Measurements from ENCODE around the gene LRRC27. TPM values are rescaled to one million over a fixed set of nuclear protein-coding genes. Genes with fewer than 3 reads are reported as not detected.

LRRC27 gene
- polyA plus RNA-seq, 2 of the 4 experiments (the other 2 are of a cell fraction) = 6.5 to 6.9 TPM

DNA sequence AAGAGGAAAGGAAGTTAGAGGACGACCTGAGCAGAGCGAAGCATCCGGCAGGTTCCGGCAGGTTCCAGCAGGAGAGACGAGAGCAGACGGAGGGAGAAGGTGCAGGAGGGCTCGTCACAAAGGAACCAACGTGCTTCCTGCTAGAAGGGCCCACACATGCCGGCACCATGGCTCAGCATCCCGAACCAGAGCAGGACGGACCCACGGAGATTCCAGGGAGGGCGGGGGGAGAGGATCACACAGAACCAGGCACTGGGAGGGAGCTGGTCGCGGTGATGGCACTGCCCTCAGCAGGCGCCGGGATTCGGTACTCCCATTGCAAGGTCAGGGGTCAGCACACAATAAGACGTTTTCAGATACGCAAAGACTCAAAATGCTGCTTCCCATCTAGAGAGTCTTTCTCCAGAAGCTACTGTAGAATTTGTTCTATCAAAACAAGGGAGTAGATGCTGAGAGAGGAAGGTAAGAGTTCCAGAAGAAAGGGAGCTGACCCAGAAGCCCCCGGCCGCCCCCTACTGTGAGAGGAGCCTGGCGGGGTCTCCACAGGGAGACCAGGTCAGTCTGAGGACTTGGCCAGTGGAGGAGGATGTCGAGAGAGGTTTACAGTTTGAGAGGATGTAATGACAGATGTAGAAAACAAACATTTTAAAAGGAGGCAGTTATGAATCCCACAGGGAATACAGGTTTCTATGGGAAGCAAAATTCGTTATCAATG is 41.4 kb downstream of the LRRC27 start:
- ChIA-PET CTCF (interaction anchor here (1.0 to 2.5 kb wide), 5 partner anchors 12 to 281 kb away, joined by 3 to 12 read pairs (median 4); no protein-coding TSS in a partner anchor), POLR2A (no interaction called here)
- ATAC-seq = no peak
- 79% methylated on average over 25 of the region's 25 CpGs for WGBS (ENCODE audit: missing lambda C conversion rate)
- DNase-seq (ENCODE audit: low read depth in 1 of 2, low spot score in 1 of 2) = no peak
- Histone ChIP-seq H3K4me1 (no peaks in the 10 kb centered on the region), H3K27ac (no peak overlapping the region), H3K9me3 (no peaks in the 10 kb centered on the region), H3K4me3 (no peak overlapping the region), H3K4me2 (no peak overlapping the region)
- TF ChIP-seq, protein P1, sequence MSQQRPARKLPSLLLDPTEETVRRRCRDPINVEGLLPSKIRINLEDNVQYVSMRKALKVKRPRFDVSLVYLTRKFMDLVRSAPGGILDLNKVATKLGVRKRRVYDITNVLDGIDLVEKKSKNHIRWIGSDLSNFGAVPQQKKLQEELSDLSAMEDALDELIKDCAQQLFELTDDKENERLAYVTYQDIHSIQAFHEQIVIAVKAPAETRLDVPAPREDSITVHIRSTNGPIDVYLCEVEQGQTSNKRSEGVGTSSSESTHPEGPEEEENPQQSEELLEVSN (IDR thresholded peaks at IDR 0.05; ENCODE audit: borderline replicate concordance, low read depth) = no peak
- TF ChIP-seq BHLHE40 (IDR thresholded peaks at IDR 0.05; ENCODE audit: low read depth, low read length) = no peak
- TF ChIP-seq, protein P2, sequence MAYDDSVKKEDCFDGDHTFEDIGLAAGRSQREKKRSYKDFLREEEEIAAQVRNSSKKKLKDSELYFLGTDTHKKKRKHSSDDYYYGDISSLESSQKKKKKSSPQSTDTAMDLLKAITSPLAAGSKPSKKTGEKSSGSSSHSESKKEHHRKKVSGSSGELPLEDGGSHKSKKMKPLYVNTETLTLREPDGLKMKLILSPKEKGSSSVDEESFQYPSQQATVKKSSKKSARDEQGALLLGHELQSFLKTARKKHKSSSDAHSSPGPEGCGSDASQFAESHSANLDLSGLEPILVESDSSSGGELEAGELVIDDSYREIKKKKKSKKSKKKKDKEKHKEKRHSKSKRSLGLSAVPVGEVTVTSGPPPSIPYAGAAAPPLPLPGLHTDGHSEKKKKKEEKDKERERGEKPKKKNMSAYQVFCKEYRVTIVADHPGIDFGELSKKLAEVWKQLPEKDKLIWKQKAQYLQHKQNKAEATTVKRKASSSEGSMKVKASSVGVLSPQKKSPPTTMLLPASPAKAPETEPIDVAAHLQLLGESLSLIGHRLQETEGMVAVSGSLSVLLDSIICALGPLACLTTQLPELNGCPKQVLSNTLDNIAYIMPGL (CRISPR knock-in tag; IDR thresholded peaks at IDR 0.05; ENCODE audit: borderline replicate concordance) = no peak
- TF ChIP-seq, protein P3, sequence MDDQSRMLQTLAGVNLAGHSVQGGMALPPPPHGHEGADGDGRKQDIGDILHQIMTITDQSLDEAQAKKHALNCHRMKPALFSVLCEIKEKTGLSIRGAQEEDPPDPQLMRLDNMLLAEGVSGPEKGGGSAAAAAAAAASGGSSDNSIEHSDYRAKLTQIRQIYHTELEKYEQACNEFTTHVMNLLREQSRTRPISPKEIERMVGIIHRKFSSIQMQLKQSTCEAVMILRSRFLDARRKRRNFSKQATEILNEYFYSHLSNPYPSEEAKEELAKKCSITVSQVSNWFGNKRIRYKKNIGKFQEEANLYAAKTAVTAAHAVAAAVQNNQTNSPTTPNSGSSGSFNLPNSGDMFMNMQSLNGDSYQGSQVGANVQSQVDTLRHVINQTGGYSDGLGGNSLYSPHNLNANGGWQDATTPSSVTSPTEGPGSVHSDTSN (IDR thresholded peaks at IDR 0.05) = no peak
- no peak for TF ChIP-seq HOXB5 (CRISPR knock-in tag; IDR thresholded peaks at IDR 0.05)
- TF ChIP-seq RARB (CRISPR knock-in tag; IDR thresholded peaks at IDR 0.05) = no peak
- no peak for TF ChIP-seq CBX8 (IDR thresholded peaks at IDR 0.05)
- no peak for TF ChIP-seq MYC (IDR thresholded peaks at IDR 0.05; ENCODE audit: borderline replicate concordance, low read length)
- TF ChIP-seq, protein P4, sequence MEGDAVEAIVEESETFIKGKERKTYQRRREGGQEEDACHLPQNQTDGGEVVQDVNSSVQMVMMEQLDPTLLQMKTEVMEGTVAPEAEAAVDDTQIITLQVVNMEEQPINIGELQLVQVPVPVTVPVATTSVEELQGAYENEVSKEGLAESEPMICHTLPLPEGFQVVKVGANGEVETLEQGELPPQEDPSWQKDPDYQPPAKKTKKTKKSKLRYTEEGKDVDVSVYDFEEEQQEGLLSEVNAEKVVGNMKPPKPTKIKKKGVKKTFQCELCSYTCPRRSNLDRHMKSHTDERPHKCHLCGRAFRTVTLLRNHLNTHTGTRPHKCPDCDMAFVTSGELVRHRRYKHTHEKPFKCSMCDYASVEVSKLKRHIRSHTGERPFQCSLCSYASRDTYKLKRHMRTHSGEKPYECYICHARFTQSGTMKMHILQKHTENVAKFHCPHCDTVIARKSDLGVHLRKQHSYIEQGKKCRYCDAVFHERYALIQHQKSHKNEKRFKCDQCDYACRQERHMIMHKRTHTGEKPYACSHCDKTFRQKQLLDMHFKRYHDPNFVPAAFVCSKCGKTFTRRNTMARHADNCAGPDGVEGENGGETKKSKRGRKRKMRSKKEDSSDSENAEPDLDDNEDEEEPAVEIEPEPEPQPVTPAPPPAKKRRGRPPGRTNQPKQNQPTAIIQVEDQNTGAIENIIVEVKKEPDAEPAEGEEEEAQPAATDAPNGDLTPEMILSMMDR (IDR thresholded peaks at IDR 0.05) = no peak
- TF ChIP-seq, protein P5, sequence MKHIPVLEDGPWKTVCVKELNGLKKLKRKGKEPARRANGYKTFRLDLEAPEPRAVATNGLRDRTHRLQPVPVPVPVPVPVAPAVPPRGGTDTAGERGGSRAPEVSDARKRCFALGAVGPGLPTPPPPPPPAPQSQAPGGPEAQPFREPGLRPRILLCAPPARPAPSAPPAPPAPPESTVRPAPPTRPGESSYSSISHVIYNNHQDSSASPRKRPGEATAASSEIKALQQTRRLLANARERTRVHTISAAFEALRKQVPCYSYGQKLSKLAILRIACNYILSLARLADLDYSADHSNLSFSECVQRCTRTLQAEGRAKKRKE (CRISPR knock-in tag; IDR thresholded peaks at IDR 0.05; ENCODE audit: low read depth) = no peak
- no peak for TF ChIP-seq PHF8 (IDR thresholded peaks at IDR 0.05; ENCODE audit: borderline replicate concordance, low read depth)
- TF ChIP-seq POLR2A (IDR thresholded peaks at IDR 0.05; ENCODE audit: low read length) = no peak
- no peak for TF ChIP-seq RNF2 (IDR thresholded peaks at IDR 0.05; ENCODE audit: borderline replicate concordance, low read depth)
- no peak for TF ChIP-seq HOXA7 (CRISPR knock-in tag; IDR thresholded peaks at IDR 0.05)
- TF ChIP-seq SREBF2 (IDR thresholded peaks at IDR 0.05) = no peak
- TF ChIP-seq ZC3H11A (IDR thresholded peaks at IDR 0.05) = no peak
- FAIRE-seq = no peak

DNA sequence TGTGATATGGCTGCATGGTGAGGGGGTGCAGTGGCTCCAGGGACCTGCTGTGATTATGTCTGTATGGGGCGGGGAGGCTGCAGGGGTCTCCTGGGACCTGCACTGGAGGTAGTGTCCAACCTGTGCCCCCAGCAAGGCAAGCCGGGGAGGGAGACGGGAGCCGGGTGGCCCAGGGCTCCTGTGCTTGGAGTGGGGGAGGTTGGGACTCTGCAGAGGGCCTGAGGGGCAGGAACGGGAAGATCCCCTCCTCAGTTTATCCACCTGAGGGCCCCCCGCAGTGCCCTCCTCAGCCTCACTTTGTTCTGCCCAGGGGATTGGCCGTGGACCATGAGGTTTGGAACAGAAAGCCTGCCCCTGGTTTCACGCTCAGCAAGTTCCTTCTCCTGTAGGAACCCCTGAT is 42.2 kb downstream of the LRRC27 start:
- DNase-seq (ENCODE audit: low read depth in 1 of 2, low spot score in 1 of 2) (no peak), ATAC-seq (no peak), FAIRE-seq (no peak)
- POLR2A ChIA-PET = no interaction called here
- no peak overlapping the region for H3K4me3 ChIP-seq
- H3K9me3 ChIP-seq = no peaks in the 10 kb centered on the region
- H3K27ac ChIP-seq = no peak overlapping the region
- H3K4me1 ChIP-seq = no peaks in the 10 kb centered on the region
- WGBS (ENCODE audit: missing lambda C conversion rate) = 89% methylated on average over 4 of the region's 8 CpGs
- CTCF ChIA-PET = interaction anchor here (1.2 to 2.5 kb wide), 2 partner anchors 13 to 80 kb away, joined by 3 to 12 read pairs; no protein-coding TSS in a partner anchor
- H3K4me2 ChIP-seq = no peak overlapping the region
- TF ChIP-seq GATA3 (IDR thresholded peaks at IDR 0.05; ENCODE audit: borderline replicate concordance) (no peak), ESRRA (IDR thresholded peaks at IDR 0.05; ENCODE audit: borderline replicate concordance, low read length) (no peak), KDM5A (IDR thresholded peaks at IDR 0.05) (no peak), FOSB (CRISPR knock-in tag; IDR thresholded peaks at IDR 0.05) (no peak), HEYL (CRISPR knock-in tag; IDR thresholded peaks at IDR 0.05) (no peak), BHLHE40 (IDR thresholded peaks at IDR 0.05; ENCODE audit: low read depth, low read length) (no peak), CBX2 (IDR thresholded peaks at IDR 0.05; ENCODE audit: borderline replicate concordance, low read depth) (no peak), CBX8 (IDR thresholded peaks at IDR 0.05) (no peak), NFE2L2 (conservative IDR thresholded peaks at IDR 0.05; ENCODE audit: low read length) (no peak)
- TF ChIP-seq, protein P1 (IDR thresholded peaks at IDR 0.05; ENCODE audit: borderline replicate concordance, low read depth) = no peak
- TF ChIP-seq, protein P2 (CRISPR knock-in tag; IDR thresholded peaks at IDR 0.05; ENCODE audit: borderline replicate concordance) = no peak
- TF ChIP-seq, protein P6, sequence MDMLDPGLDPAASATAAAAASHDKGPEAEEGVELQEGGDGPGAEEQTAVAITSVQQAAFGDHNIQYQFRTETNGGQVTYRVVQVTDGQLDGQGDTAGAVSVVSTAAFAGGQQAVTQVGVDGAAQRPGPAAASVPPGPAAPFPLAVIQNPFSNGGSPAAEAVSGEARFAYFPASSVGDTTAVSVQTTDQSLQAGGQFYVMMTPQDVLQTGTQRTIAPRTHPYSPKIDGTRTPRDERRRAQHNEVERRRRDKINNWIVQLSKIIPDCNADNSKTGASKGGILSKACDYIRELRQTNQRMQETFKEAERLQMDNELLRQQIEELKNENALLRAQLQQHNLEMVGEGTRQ (IDR thresholded peaks at IDR 0.05) = no peak
